Astrocyte (in vitro differentiated cells and primary cell): Measurements from ENCODE around the gene SMTN.

Experiments used
- CTCF ChIP-seq: IDR thresholded peaks from 2 replicates; pipeline ENCODE4 v1.5.1; 2011; ENCODE audit warnings: low read depth, mild to moderate bottlenecking, inconsistent platforms, low read length, moderate library complexity; ENCODE audit not compliant: insufficient read depth
- EZH2 ChIP-seq: IDR thresholded peaks from 2 replicates; pipeline ENCODE4 v1.6.1; 2012; ENCODE audit warnings: mild to moderate bottlenecking, low read length, inconsistent platforms; ENCODE audit not compliant: insufficient read depth

GRCh38 chr22:31141551-31141950 is 60.4 kb downstream of the SMTN start:
- TF ChIP-seq EZH2 (no peak), CTCF (no peak)
